ENCODE results near the gene SUPT20H. TPM values are rescaled to one million over a fixed set of nuclear protein-coding genes. Genes with fewer than 3 reads are reported as not detected.
A peak's percentile ranks its signal among the peaks of the same experiment; 100 is the strongest.

Gene SUPT20H
- total RNA-seq, 1 donor from 2014 or later: 23.3 TPM

- DNase-seq (no peak), ATAC-seq (ENCODE audit: poor library complexity) (no peak)
- intact Hi-C loops (cut with DNase I): no loop called here
Observed at GRCh38 chr13:37026771-37027170, 32.7 kb downstream of the SUPT20H start.

- DNase-seq (no peak), ATAC-seq (ENCODE audit: poor library complexity) (no peak)
- intact Hi-C loops (cut with DNase I): no loop called here
Observed at GRCh38 chr13:37023871-37024270, 35.6 kb downstream of the SUPT20H start.

- intact Hi-C loops (cut with DNase I): no loop called here
- ATAC-seq (ENCODE audit: poor library complexity): no peak
- DNase-seq: no peak
Observed at GRCh38 chr13:37014609-37015008, 44.9 kb downstream of the SUPT20H start.

- DNase-seq (no peak), ATAC-seq (ENCODE audit: poor library complexity) (no peak)
- intact Hi-C loops (cut with DNase I): no loop called here
Observed at GRCh38 chr13:37011788-37012187, 47.7 kb downstream of the SUPT20H start.

- intact Hi-C loops (cut with DNase I): no loop called here
- DNase-seq (no peak), ATAC-seq (ENCODE audit: poor library complexity) (no peak)
Observed at GRCh38 chr13:37011002-37011401, 48.5 kb downstream of the SUPT20H start.

- intact Hi-C loops (cut with DNase I): no loop called here
- DNase-seq (no peak), ATAC-seq (ENCODE audit: poor library complexity) (no peak)
Observed at GRCh38 chr13:37010424-37010823, 49.1 kb downstream of the SUPT20H start.

- DNase-seq: no peak
- intact Hi-C loops (cut with DNase I): no loop called here
- ATAC-seq (ENCODE audit: poor library complexity): no peak
Observed at GRCh38 chr13:37009692-37010091, 49.8 kb downstream of the SUPT20H start.

GRCh38 chr13:37001921-37002250 is 57.6 kb downstream of the SUPT20H start:
- no peak for DNase-seq

GRCh38 chr13:36999054-36999714 is 60.3 kb downstream of the SUPT20H start, which contains the start of gene ALG5:
Gene ALG5 (minus strand): TSS chr13:36999340. CDS start chr13:36999300, 40 bp downstream.
- ATAC-seq (ENCODE audit: poor library complexity): peak; percentile 95
- peak; percentile 94 for DNase-seq
- intact Hi-C loops (cut with DNase I): no loop called here

More at GRCh38 chr13:37001921-37002250, 57.6 kb downstream of the SUPT20H start:
- ATAC-seq (ENCODE audit: poor library complexity): no peak
- intact Hi-C loops (cut with DNase I): no loop called here

- intact Hi-C loops (cut with DNase I): no loop called here
- no peak for ATAC-seq (ENCODE audit: poor library complexity)
- DNase-seq: peak; percentile 53
Observed at GRCh38 chr13:36998624-36999041, 60.9 kb downstream of the SUPT20H start.

- DNase-seq: no peak
- ATAC-seq (ENCODE audit: poor library complexity): no peak
- intact Hi-C loops (cut with DNase I): no loop called here
Observed at GRCh38 chr13:36997716-36998427, 61.6 kb downstream of the SUPT20H start.

GRCh38 chr13:36992362-36992761 is 67.1 kb downstream of the SUPT20H start:
- no peak for DNase-seq
- no peak for ATAC-seq (ENCODE audit: poor library complexity)

GRCh38 chr13:36986462-36987240 is 72.8 kb downstream of the SUPT20H start:
- DNase-seq: no peak
- intact Hi-C loops (cut with DNase I): no loop called here
- ATAC-seq (ENCODE audit: poor library complexity): no peak

More at GRCh38 chr13:36992362-36992761, 67.1 kb downstream of the SUPT20H start:
- intact Hi-C loops (cut with DNase I): no loop called here

GRCh38 chr13:36981156-36981743 is 78.2 kb downstream of the SUPT20H start:
- no peak for DNase-seq
- no peak for ATAC-seq (ENCODE audit: poor library complexity)
- intact Hi-C loops (cut with DNase I): loop anchor here (5.0 kb wide), 1 partner anchor 124 kb away; no protein-coding TSS in a partner anchor

- intact Hi-C loops (cut with DNase I): loop anchor here (5.0 kb wide), 1 partner anchor 122 kb away; no protein-coding TSS in a partner anchor
- no peak for ATAC-seq (ENCODE audit: poor library complexity)
Observed at GRCh38 chr13:36979361-36980050, 80.0 kb downstream of the SUPT20H start.

GRCh38 chr13:36975172-36975571 is 84.3 kb downstream of the SUPT20H start:
- ATAC-seq (ENCODE audit: poor library complexity): no peak
- intact Hi-C loops (cut with DNase I): no loop called here
- no peak for DNase-seq

More at GRCh38 chr13:36979361-36980050, 80.0 kb downstream of the SUPT20H start:
- no peak for DNase-seq

GRCh38 chr13:36973621-36974295 is 85.7 kb downstream of the SUPT20H start:
- intact Hi-C loops (cut with DNase I): no loop called here
- DNase-seq (no peak), ATAC-seq (ENCODE audit: poor library complexity) (no peak)

- no peak for ATAC-seq (ENCODE audit: poor library complexity)
- DNase-seq: no peak
- intact Hi-C loops (cut with DNase I): no loop called here
Observed at GRCh38 chr13:36973009-36973408, 86.5 kb downstream of the SUPT20H start.

All from Right ventricle myocardium superior (tissue), 1 donor.